ENCODE data around the gene SLC38A11. TPM values are rescaled to one million over a fixed set of nuclear protein-coding genes. Genes with fewer than 3 reads are reported as not detected.

SLC38A11 gene
- polyA plus RNA-seq, 1 of the 3 experiments (the other 2 are of a cell fraction), result not detected

- TF ChIP-seq MXI1 (IDR thresholded peaks at IDR 0.05; ENCODE audit: low read depth, low read length) (no peak), JUND (IDR thresholded peaks at IDR 0.05) (no peak)
These were observed 66.7 kb downstream of the SLC38A11 start (continued) for GRCh38 chr2:164888592-164888991.

DNA sequence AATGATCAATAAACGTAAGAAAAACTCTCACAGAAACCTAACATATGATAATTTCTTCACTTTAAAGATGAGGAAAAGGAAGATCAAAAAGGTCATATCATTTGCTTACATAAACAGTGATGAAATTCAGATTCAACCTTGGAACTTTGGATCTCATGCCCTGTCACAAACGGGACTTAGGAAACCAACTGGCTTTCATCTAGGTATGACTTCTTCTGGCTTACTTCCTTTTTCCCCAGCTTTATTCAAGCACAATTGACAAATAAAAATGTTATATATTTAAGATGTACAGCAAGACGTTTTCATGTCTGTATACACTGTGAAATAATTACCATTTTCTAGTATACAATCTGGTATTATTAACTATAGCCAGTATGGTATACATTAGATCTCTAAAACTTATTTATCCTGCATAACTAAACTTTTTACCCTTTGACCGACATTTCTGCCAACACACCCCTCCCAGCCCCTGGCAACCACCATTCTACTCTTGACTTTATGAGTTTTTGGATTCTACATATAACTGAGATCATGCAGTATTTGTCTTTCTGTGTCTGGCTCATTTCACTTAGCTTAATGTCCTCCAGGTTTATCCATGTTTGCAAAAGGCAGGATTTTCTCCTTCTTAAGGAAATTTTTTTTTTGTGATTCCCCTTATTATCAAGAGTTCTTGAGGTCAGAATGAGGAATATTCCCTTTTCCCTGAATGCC is 67.7 kb downstream of the SLC38A11 start:
- no peaks in the 10 kb centered on the region for H3F3A ChIP-seq (replicated peaks; ENCODE audit: insufficient read depth)
- no peaks in the 10 kb centered on the region for H3K9me3 ChIP-seq
- H3K36me3 ChIP-seq (replicated peaks in 1 of 2; ENCODE audit: control insufficient read depth in 1 of 2, insufficient read depth in 2 of 2, low read length in 1 of 2), result no peaks in the 10 kb centered on the region
- H3K27me3 ChIP-seq (ENCODE audit: insufficient read depth), result no peaks in the 10 kb centered on the region
- H3K9ac ChIP-seq, result no peak overlapping the region
- no peak overlapping the region for H2AFZ ChIP-seq (ENCODE audit: low read depth)
- ChIA-PET CTCF (interaction anchor here (0.9 to 1.2 kb wide), 2 partner anchors 26 to 351 kb away, joined by 3 read pairs; no protein-coding TSS in a partner anchor), POLR2A (no interaction called here)
- no peak for DNase-seq
- H4K20me1 ChIP-seq (ENCODE audit: insufficient read depth), result no peaks in the 10 kb centered on the region
- peaks cover 0 to 8% of the 10 kb centered on the region in 2 experiments; a peak in 2 of 4 replicates for H3K4me1 ChIP-seq (ENCODE audit: control insufficient read depth in 1 of 2, insufficient read depth in 2 of 2, low read depth in 1 of 2, low read length in 1 of 2)
- no peaks in the 10 kb centered on the region for H3K9me2 ChIP-seq
- H3K4me3 ChIP-seq (ENCODE audit: low read depth in 2 of 2, low read length in 1 of 2), result no peak overlapping the region
- H3K27ac ChIP-seq (ENCODE audit: low read depth in 2 of 2, low read length in 1 of 2), result no peak overlapping the region
- TF ChIP-seq MXI1 (IDR thresholded peaks at IDR 0.05; ENCODE audit: low read depth, low read length) (no peak), YY1 (IDR thresholded peaks at IDR 0.05; ENCODE audit: low read depth) (no peak), JUND (IDR thresholded peaks at IDR 0.05) (no peak), RCOR1 (IDR thresholded peaks at IDR 0.05; ENCODE audit: low read length) (no peak), RAD21 (IDR thresholded peaks at IDR 0.05; ENCODE audit: low read length) (no peak), TCF12 (IDR thresholded peaks at IDR 0.05) (no peak), NRF1 (IDR thresholded peaks at IDR 0.05; ENCODE audit: low read depth, low read length) (no peak)
- TF ChIP-seq, protein P1, sequence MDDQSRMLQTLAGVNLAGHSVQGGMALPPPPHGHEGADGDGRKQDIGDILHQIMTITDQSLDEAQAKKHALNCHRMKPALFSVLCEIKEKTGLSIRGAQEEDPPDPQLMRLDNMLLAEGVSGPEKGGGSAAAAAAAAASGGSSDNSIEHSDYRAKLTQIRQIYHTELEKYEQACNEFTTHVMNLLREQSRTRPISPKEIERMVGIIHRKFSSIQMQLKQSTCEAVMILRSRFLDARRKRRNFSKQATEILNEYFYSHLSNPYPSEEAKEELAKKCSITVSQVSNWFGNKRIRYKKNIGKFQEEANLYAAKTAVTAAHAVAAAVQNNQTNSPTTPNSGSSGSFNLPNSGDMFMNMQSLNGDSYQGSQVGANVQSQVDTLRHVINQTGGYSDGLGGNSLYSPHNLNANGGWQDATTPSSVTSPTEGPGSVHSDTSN (IDR thresholded peaks at IDR 0.05), result no peak
- no peaks in the 10 kb centered on the region for H3K79me2 ChIP-seq (ENCODE audit: insufficient read depth)
- 76% methylated on average over 4 of the region's 4 CpGs for WGBS (ENCODE audit: low lambda C conversion rate)
- no peak overlapping the region for H3K4me2 ChIP-seq

DNA sequence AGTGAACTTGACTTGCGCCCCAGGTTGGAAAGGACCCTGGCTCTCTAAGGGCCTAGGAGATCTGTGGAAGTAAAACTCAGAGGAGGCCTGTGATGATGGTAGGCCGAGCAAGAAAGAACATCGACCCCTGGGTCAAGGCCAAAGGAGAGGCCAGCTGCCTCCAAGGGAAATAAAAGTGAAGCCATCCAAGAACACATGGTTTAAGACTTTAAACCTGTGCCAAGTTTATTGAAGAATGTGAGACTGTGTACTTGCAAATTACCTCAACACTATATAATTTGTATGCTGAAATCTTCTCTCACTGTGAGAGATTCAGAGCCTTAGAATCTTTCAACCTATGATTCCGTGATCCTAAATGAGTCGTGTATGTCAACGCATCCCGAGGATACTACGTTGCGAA is 73.0 kb downstream of the SLC38A11 start:
- DNase-seq, result no peak
- no peaks in the 10 kb centered on the region for H3F3A ChIP-seq (replicated peaks; ENCODE audit: insufficient read depth)
- H4K20me1 ChIP-seq (ENCODE audit: insufficient read depth), result no peaks in the 10 kb centered on the region
- H3K27ac ChIP-seq (ENCODE audit: low read depth in 2 of 2, low read length in 1 of 2), result no peak overlapping the region
- H3K9ac ChIP-seq, result no peak overlapping the region
- no peaks in the 10 kb centered on the region for H3K9me3 ChIP-seq
- no peaks in the 10 kb centered on the region for H3K27me3 ChIP-seq (ENCODE audit: insufficient read depth)
- H3K4me2 ChIP-seq, result no peak overlapping the region
- no peaks in the 10 kb centered on the region for H3K36me3 ChIP-seq (replicated peaks in 1 of 2; ENCODE audit: control insufficient read depth in 1 of 2, insufficient read depth in 2 of 2, low read length in 1 of 2)
- WGBS (ENCODE audit: low lambda C conversion rate), result 96% methylated on average over 8 of the region's 9 CpGs
- H3K4me3 ChIP-seq (ENCODE audit: low read depth in 2 of 2, low read length in 1 of 2), result no peak overlapping the region
- no peaks in the 10 kb centered on the region for H3K9me2 ChIP-seq
- no peaks in the 10 kb centered on the region for H3K79me2 ChIP-seq (ENCODE audit: insufficient read depth)
- POLR2A ChIA-PET, result no interaction called here
- CTCF ChIA-PET, result interaction anchor here (1.5 to 1.6 kb wide), 2 partner anchors 28 to 40 kb away, joined by 4 to 6 read pairs; partner anchors contain the start of gene COBLL1
- no peak overlapping the region for H2AFZ ChIP-seq (ENCODE audit: low read depth)
- H3K4me1 ChIP-seq (ENCODE audit: control insufficient read depth in 1 of 2, insufficient read depth in 2 of 2, low read depth in 1 of 2, low read length in 1 of 2), result no peaks in the 10 kb centered on the region
- no peak for TF ChIP-seq RFX5 (IDR thresholded peaks at IDR 0.05; ENCODE audit: low read length)
- TF ChIP-seq YY1 (IDR thresholded peaks at IDR 0.05; ENCODE audit: low read depth), result no peak
- TF ChIP-seq, protein P1 (IDR thresholded peaks at IDR 0.05), result no peak
- TF ChIP-seq TEAD4 (IDR thresholded peaks at IDR 0.05; ENCODE audit: borderline replicate concordance, insufficient read depth), result no peak
- TF ChIP-seq FOXJ3 (CRISPR knock-in tag; IDR thresholded peaks at IDR 0.05), result no peak
- TF ChIP-seq, protein P2, sequence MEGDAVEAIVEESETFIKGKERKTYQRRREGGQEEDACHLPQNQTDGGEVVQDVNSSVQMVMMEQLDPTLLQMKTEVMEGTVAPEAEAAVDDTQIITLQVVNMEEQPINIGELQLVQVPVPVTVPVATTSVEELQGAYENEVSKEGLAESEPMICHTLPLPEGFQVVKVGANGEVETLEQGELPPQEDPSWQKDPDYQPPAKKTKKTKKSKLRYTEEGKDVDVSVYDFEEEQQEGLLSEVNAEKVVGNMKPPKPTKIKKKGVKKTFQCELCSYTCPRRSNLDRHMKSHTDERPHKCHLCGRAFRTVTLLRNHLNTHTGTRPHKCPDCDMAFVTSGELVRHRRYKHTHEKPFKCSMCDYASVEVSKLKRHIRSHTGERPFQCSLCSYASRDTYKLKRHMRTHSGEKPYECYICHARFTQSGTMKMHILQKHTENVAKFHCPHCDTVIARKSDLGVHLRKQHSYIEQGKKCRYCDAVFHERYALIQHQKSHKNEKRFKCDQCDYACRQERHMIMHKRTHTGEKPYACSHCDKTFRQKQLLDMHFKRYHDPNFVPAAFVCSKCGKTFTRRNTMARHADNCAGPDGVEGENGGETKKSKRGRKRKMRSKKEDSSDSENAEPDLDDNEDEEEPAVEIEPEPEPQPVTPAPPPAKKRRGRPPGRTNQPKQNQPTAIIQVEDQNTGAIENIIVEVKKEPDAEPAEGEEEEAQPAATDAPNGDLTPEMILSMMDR (IDR thresholded peaks at IDR 0.05), result no peak
- no peak for TF ChIP-seq TCF12 (IDR thresholded peaks at IDR 0.05)
- TF ChIP-seq SMC3 (IDR thresholded peaks at IDR 0.05; ENCODE audit: low read depth, low read length), result no peak
- no peak for TF ChIP-seq SIN3A (IDR thresholded peaks at IDR 0.05; ENCODE audit: borderline replicate concordance, low read depth, low read length)
- TF ChIP-seq USF2 (IDR thresholded peaks at IDR 0.05; ENCODE audit: borderline replicate concordance, low read depth, low read length), result no peak
- no peak for TF ChIP-seq CHD2 (IDR thresholded peaks at IDR 0.05; ENCODE audit: low read length, partially characterized antibody)
- TF ChIP-seq, protein P3, sequence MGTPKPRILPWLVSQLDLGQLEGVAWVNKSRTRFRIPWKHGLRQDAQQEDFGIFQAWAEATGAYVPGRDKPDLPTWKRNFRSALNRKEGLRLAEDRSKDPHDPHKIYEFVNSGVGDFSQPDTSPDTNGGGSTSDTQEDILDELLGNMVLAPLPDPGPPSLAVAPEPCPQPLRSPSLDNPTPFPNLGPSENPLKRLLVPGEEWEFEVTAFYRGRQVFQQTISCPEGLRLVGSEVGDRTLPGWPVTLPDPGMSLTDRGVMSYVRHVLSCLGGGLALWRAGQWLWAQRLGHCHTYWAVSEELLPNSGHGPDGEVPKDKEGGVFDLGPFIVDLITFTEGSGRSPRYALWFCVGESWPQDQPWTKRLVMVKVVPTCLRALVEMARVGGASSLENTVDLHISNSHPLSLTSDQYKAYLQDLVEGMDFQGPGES (IDR thresholded peaks at IDR 0.05; ENCODE audit: low read depth, low read length), result no peak
- TF ChIP-seq USF1 (IDR thresholded peaks at IDR 0.05; ENCODE audit: borderline replicate concordance, low read depth), result no peak

Data from SK-N-SH (cell line).